ENCODE results near the gene SLC2A6. TPM values are rescaled to one million over a fixed set of nuclear protein-coding genes. Genes with fewer than 3 reads are reported as not detected.

The SLC2A6 gene
- total RNA-seq, 1 experiment from 2014 or later: 18.7 TPM

DNA sequence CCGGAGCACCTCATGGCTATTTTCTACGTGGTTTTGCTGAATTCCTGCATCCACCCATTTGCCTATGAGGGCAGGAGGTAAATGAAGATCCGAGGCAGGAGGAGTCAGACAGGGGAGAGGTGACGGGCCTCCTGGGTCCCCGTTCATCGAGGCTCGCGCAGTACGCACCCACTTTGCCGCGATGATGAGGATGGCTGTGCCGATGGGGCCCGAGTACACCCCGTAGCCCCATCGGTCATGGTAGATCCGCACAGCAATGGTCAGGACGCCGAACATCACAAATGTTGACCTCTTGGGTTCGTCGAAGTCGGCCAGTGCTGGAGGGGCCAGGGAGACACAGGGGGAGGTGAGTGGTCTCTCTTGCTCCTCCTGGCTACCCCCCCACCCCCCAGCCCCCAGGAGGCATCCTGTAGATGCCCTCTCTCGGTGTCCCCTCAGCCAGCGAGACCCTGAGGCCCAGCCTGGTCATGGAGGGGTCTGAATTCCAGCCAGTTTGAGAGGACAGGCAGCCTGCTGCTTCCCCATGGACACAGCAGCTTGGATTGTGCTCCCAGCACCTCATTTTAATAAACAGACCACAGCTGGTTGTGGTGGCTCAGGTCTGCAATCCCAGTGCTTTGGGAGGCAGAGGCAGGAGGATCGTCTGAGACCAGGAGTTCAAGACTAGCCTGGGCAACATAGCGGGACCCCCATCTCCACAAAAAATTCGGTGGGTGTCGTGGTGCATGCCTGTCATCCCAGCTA lies 40.0 kb upstream of the SLC2A6 start:
- no peaks in the 10 kb centered on the region for H4K20me1 ChIP-seq (ENCODE audit: control insufficient read depth, insufficient read depth, insufficient read length)
- H3K4me2 ChIP-seq (ENCODE audit: insufficient read depth, insufficient read length, low read length): no peak overlapping the region
- H3K9ac ChIP-seq (ENCODE audit: extremely low read depth, insufficient read length, low read length): no peak overlapping the region
- no peak overlapping the region for H4K8ac ChIP-seq (replicated peaks; ENCODE audit: insufficient read length, low read depth, low read length)
- no peaks in the 10 kb centered on the region for H3K9me3 Mint-ChIP-seq
- no peak overlapping the region for H2BK15ac ChIP-seq (ENCODE audit: low read depth, low read length)
- no peaks in the 10 kb centered on the region for H3K9me3 ChIP-seq (ENCODE audit: control insufficient read depth, low read depth, low read length)
- H3K79me2 ChIP-seq (ENCODE audit: insufficient read depth, low read length): no peaks in the 10 kb centered on the region
- no peak overlapping the region for H3K4ac ChIP-seq (ENCODE audit: low read depth, low read length)
- H4K91ac ChIP-seq (ENCODE audit: insufficient read length, low read depth, low read length): no peak overlapping the region
- TF ChIP-seq CTCF (conservative IDR thresholded peaks at IDR 0.05): no peak
- H2BK120ac ChIP-seq (ENCODE audit: low read depth, low read length, poor library complexity, severe bottlenecking): no peak overlapping the region
- H3K23me2 ChIP-seq (ENCODE audit: insufficient read length, low read depth, low read length, poor library complexity, severe bottlenecking): no peaks in the 10 kb centered on the region
- no peak overlapping the region for H3K18ac ChIP-seq (ENCODE audit: insufficient read length, low read depth, low read length)
- H3K27me3 Mint-ChIP-seq (ENCODE audit: low read depth): peaks cover 8% of the 10 kb centered on the region
- no peak overlapping the region for H2BK12ac ChIP-seq (ENCODE audit: insufficient read length, low read depth, low read length)
- no peaks in the 10 kb centered on the region for H3K79me1 ChIP-seq (ENCODE audit: insufficient read depth, low read depth, low read length, poor library complexity, severe bottlenecking)
- no CpG with 5 or more reads among the region's 27 CpGs for WGBS (ENCODE audit: extremely low coverage, insufficient read length, low lambda C conversion rate)
- H2AFZ ChIP-seq (ENCODE audit: low read length): no peak overlapping the region
- no peak overlapping the region; a peak in 1 of 7 replicates for H3K27ac Mint-ChIP-seq
- H3T11ph ChIP-seq (ENCODE audit: low read length): no peak overlapping the region
- H3K4me1 ChIP-seq (ENCODE audit: insufficient read depth, low read length): no peaks in the 10 kb centered on the region
- no peak overlapping the region for H2BK20ac ChIP-seq (ENCODE audit: low read depth, low read length, poor library complexity, severe bottlenecking)
- no peak overlapping the region for H2BK5ac ChIP-seq (ENCODE audit: insufficient read length, low read length)
- H3K36me3 Mint-ChIP-seq (ENCODE audit: insufficient read depth in 1 of 3, low read depth in 3 of 3): no peaks in the 10 kb centered on the region
- no peak overlapping the region for H3K4me3 Mint-ChIP-seq
- no peak overlapping the region for H2AK5ac ChIP-seq (ENCODE audit: insufficient read length, low read length)
- 0 out of 4 replicates have a peak, but pooled peaks cover 0 to 3% of the 10 kb centered on the region in 2 experiments for H3K4me1 Mint-ChIP-seq
- H3K27ac ChIP-seq (ENCODE audit: insufficient read length, low read depth, low read length): no peak overlapping the region
- no peak overlapping the region for H4K5ac ChIP-seq (ENCODE audit: insufficient read length, low read depth, low read length)
- no peaks in the 10 kb centered on the region for H3K27me3 ChIP-seq (ENCODE audit: insufficient read depth, low read length)
- DNase-seq: no peak
- H3K56ac ChIP-seq (ENCODE audit: insufficient read length, low read depth, low read length): no peak overlapping the region
- H3K14ac ChIP-seq (ENCODE audit: insufficient read depth, low read length): no peak overlapping the region; the same call in 1 of the 2 replicates
- no peak overlapping the region for H3K23ac ChIP-seq (ENCODE audit: insufficient read length, low read depth, low read length)
